NCI-H2029 treated with DMSO at 0.1 percent for 48 hours (cell line): ENCODE measurements around the gene BCS1L.

ENCODE experiments used
- DNase-seq: peaks from one replicate; lab custom pipeline; 2025; lab: John Stamatoyannopoulos, UW

The BCS1L gene

DNA sequence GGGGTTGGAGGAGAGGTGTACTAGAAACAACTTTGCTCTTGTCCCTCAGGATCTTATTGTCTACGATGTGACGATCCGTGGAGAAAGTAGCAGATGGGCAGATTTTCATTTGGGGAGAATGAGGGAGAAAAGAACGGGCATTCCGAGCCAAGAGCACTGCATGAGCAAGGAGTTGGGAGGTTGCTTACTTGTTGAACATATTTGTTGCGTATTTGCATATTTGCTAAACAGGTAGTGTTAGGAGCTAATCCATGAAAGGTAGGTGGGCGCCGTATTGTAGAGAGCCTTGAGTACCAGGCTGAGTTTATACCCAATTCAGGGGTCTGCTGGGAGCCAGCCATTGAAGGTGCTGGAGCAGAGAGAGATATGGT is 490 bp downstream of the BCS1L start:
- no peak for DNase-seq

GRCh38 chr2:218662377-218662776 is 2.9 kb downstream of the BCS1L start:
- no peak for DNase-seq

GRCh38 chr2:218662827-218663226 is 3.3 kb downstream of the BCS1L start:
- no peak for DNase-seq

GRCh38 chr2:218663901-218664300 is 4.4 kb downstream of the BCS1L start:
- DNase-seq, result no peak

- no peak for DNase-seq
These were observed 5.2 kb downstream of the BCS1L start for GRCh38 chr2:218664653-218665052.

- no peak for DNase-seq
These were observed 11.7 kb downstream of the BCS1L start for GRCh38 chr2:218671097-218671653.

DNA sequence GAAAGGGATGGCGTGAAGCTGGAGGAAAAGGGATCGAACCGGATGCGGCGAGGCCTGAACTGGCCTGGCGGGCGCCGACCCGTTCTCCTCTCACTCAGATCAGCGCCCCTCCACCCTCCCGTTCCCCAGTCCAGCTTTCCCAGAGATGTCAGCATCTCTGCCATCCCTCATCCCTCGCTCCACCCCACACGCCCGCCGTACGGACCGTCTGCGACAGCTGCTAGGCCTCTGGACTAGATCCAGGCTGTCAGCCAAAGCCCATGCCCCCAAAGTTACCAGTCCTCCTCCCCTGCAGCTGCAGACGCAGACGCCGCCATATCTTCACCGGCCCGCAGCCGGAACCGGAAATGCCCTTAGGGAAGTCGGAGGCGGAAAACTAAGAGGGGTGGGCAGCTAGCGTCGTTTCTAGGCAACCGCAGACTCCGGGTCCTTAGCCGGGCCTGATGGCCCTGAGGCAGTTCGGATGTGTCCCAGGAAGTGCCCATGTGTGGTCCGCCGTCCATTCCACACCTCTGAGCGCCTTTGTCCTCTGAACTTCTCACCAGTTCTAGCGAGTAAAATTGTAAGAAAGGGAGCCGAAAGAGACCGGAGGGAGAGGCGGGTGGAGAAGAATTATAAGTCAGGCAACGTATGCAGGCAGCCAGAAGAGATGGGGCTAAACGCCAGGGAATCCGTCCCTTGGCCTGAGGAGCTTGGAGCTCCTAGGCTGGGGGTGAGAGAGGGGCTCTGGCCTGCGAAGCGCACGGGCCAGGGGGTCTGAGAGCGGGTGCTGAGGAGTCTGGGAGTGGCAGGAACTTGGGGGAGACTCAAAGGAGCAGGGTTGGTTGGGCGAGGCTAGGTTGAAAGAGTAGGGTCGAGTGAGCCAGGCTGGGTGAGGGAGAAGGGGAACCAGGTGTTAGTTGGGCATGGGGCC is 12.4 kb downstream of the BCS1L start, which contains the start of the genes RNF25 and STK36:
Gene RNF25 (minus strand): TSS at position 349 of the 913 bp plus-strand sequence. CDS start 32 bp downstream, at position 317.
Gene STK36 (plus strand): TSS at position 433 of the 913 bp plus-strand sequence. CDS start 744 bp downstream, outside the sequence.
- peak; percentile 77 for DNase-seq

DNA sequence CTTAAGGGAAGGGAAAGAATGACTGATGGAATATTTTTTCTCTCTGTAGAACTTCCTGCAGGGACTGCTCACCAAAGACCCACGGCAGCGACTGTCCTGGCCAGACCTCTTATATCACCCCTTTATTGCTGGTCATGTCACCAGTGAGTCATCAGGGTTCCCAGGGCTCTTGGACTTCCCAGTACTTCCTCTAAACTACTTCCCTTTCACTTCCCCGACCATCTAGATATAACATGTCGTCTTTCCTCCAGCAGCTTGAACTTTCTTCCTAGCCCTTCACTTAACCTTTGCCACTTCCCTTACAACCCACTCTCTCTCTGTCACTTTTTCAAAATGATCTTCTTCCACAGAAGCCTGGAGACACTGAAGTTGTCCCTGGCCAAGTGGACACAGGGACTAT is 19.6 kb downstream of the BCS1L start:
- no peak for DNase-seq

- no peak for DNase-seq
These were observed 20.6 kb downstream of the BCS1L start for GRCh38 chr2:218680061-218680460.

GRCh38 chr2:218687400-218688060 is 28.0 kb downstream of the BCS1L start:
- peak; percentile 7 for DNase-seq

GRCh38 chr2:218691234-218691633 is 31.8 kb downstream of the BCS1L start:
- DNase-seq, result no peak

- no peak for DNase-seq
These were observed 35.1 kb downstream of the BCS1L start for GRCh38 chr2:218694405-218695145.

- no peak for DNase-seq
These were observed 39.4 kb downstream of the BCS1L start for GRCh38 chr2:218698885-218699284.

DNA sequence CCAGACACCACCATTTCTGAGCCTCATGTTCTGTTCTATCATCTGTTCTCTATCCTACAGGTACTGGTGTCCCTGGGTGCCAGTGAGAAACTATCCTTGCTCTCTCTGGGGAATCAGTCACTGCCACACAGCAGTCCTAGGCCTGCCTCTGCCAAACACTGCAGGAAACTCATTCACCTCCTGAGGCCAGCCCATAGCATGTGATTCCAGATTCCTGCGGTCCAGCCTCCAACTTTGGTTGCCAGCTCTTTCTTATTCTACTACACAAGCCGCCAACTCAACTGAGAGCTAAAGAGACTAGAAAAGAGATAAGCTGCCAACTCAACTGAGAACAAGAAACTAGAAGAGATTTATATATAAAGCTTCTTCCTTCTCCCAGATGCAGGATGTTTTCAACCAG is 42.3 kb downstream of the BCS1L start:
- no peak for DNase-seq

DNA sequence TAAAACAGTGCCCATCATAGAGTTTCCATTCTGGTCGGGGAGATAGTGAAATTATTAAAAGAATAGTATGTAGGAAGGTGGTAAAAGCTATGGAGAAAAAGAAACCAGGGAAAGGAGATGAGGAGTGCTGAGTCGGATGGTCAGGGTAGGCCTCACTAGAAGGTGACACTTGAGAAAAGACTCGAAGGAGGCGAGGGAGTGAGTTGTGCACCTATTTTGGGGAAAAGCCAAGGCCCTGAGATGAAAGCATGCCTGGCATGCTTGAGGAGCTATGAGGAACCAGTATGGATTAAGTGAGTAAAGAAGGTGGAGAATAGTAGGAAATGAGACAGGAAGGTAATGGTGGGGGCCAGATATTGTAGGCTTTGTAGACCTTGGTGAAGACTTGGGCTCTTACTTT is 43.9 kb downstream of the BCS1L start:
- no peak for DNase-seq

- no peak for DNase-seq
These were observed 48.6 kb downstream of the BCS1L start for GRCh38 chr2:218708086-218708485.

GRCh38 chr2:218709908-218710307 is 50.4 kb downstream of the BCS1L start:
- no peak for DNase-seq

DNA sequence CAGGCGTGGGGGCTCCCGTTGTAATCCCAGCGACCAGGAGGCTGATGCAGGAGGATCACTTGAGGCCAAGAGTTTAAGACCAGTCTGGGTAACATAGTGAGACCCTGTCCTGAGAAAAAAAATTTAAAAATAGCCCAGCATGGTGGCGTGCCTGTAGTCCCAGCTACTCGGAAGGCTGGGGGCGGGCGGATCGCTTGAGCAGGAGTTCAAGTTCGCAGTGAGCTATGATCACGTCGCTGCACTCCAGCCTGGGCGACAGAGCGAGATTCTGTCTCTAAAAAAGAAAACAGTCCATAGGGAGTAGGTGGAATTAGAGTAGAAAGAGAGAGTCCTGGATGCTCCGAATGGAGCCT is 50.8 kb downstream of the BCS1L start:
- DNase-seq, result no peak

- peak; percentile 50 for DNase-seq
These were observed 51.4 kb downstream of the BCS1L start, which contains the start of gene TTLL4 for GRCh38 chr2:218710687-218711549. TSS of gene TTLL4 (plus strand) at chr2:218710835. CDS start at chr2:218737677, 26,842 bp downstream.

- no peak for DNase-seq
These were observed 52.1 kb downstream of the BCS1L start for GRCh38 chr2:218711550-218711929.
